Measurements from ENCODE around the gene KRTAP9-8. TPM values are rescaled to one million over a fixed set of nuclear protein-coding genes. Genes with fewer than 3 reads are reported as not detected.
A peak's percentile ranks its signal among the peaks of the same experiment; 100 is the strongest.
"Not testable (repeated sequence)": the region's sequence is repeated elsewhere in the genome, so short reads cannot be mapped to it uniquely, and the experiment has no call there.

The KRTAP9-8 gene
- total RNA-seq (ENCODE audit: unreplicated experiment): not detected
- long read RNA-seq: 0 reads

- not testable (repeated sequence) for H3K4me3 Mint-ChIP-seq (ENCODE audit: unreplicated experiment); H3K4me1 Mint-ChIP-seq (ENCODE audit: low read depth, unreplicated experiment); H3K36me3 Mint-ChIP-seq (ENCODE audit: unreplicated experiment); H3K27ac Mint-ChIP-seq (ENCODE audit: unreplicated experiment); H3K27me3 Mint-ChIP-seq (ENCODE audit: unreplicated experiment)
- H3K9me3 Mint-ChIP-seq (ENCODE audit: unreplicated experiment): peaks cover 17% of the 10 kb centered on the region
- DNase-seq: peak; percentile 34
These were observed at the start of gene KRTAP9-8 for GRCh38 chr17:41237949-41238437. Gene KRTAP9-8, plus strand, starts transcription at chr17:41237999. Its CDS starts 53 bp downstream, at chr17:41238052.

GRCh38 chr17:41189837-41190318 lies 47.9 kb upstream of the KRTAP9-8 start, which contains the start of gene KRTAP9-1:
Gene KRTAP9-1, plus strand, starts transcription at chr17:41189887. Its CDS starts 0 bp downstream, at chr17:41189887.
- H3K9me3 Mint-ChIP-seq (ENCODE audit: unreplicated experiment); DNase-seq; H3K36me3 Mint-ChIP-seq (ENCODE audit: unreplicated experiment); H3K4me3 Mint-ChIP-seq (ENCODE audit: unreplicated experiment); H3K27ac Mint-ChIP-seq (ENCODE audit: unreplicated experiment); H3K27me3 Mint-ChIP-seq (ENCODE audit: unreplicated experiment); H3K4me1 Mint-ChIP-seq (ENCODE audit: low read depth, unreplicated experiment): not testable (repeated sequence)

- no peak for DNase-seq
- Mint-ChIP-seq H3K36me3 (ENCODE audit: unreplicated experiment) (peaks cover 5% of the 10 kb centered on the region), H3K4me1 (ENCODE audit: low read depth, unreplicated experiment) (peaks cover 1% of the 10 kb centered on the region), H3K27ac (ENCODE audit: unreplicated experiment) (no peak overlapping the region), H3K4me3 (ENCODE audit: unreplicated experiment) (no peak overlapping the region), H3K27me3 (ENCODE audit: unreplicated experiment) (peaks cover 6% of the 10 kb centered on the region), H3K9me3 (ENCODE audit: unreplicated experiment) (peaks cover 8% of the 10 kb centered on the region)
- TF ChIP-seq CTCF (IDR thresholded peaks at IDR 0.05; ENCODE audit: partially characterized antibody, unreplicated experiment): no peak
These were observed 47.5 kb upstream of the KRTAP9-8 start for GRCh38 chr17:41190328-41190727.

GRCh38 chr17:41196068-41196467 lies 41.7 kb upstream of the KRTAP9-8 start:
- H3K27ac Mint-ChIP-seq (ENCODE audit: unreplicated experiment): no peak overlapping the region
- peaks cover 2% of the 10 kb centered on the region for H3K27me3 Mint-ChIP-seq (ENCODE audit: unreplicated experiment)
- TF ChIP-seq CTCF (IDR thresholded peaks at IDR 0.05; ENCODE audit: partially characterized antibody, unreplicated experiment): no peak
- H3K4me1 Mint-ChIP-seq (ENCODE audit: low read depth, unreplicated experiment): no peaks in the 10 kb centered on the region
- no peak for DNase-seq
- peaks cover 5% of the 10 kb centered on the region for H3K36me3 Mint-ChIP-seq (ENCODE audit: unreplicated experiment)
- H3K4me3 Mint-ChIP-seq (ENCODE audit: unreplicated experiment): no peak overlapping the region
- H3K9me3 Mint-ChIP-seq (ENCODE audit: unreplicated experiment): peaks cover 4% of the 10 kb centered on the region

GRCh38 chr17:41199421-41200078 lies 38.2 kb upstream of the KRTAP9-8 start:
- Mint-ChIP-seq H3K4me1 (ENCODE audit: low read depth, unreplicated experiment) (no peaks in the 10 kb centered on the region), H3K9me3 (ENCODE audit: unreplicated experiment) (peaks cover 4% of the 10 kb centered on the region), H3K27me3 (ENCODE audit: unreplicated experiment) (no peaks in the 10 kb centered on the region), H3K27ac (ENCODE audit: unreplicated experiment) (no peak overlapping the region), H3K36me3 (ENCODE audit: unreplicated experiment) (peaks cover 5% of the 10 kb centered on the region), H3K4me3 (ENCODE audit: unreplicated experiment) (no peak overlapping the region)
- TF ChIP-seq CTCF (IDR thresholded peaks at IDR 0.05; ENCODE audit: partially characterized antibody, unreplicated experiment): no peak
- DNase-seq: no peak

- DNase-seq: no peak
- Mint-ChIP-seq H3K27ac (ENCODE audit: unreplicated experiment) (no peak overlapping the region), H3K27me3 (ENCODE audit: unreplicated experiment) (peaks cover 6% of the 10 kb centered on the region), H3K9me3 (ENCODE audit: unreplicated experiment) (peaks cover 3% of the 10 kb centered on the region), H3K4me1 (ENCODE audit: low read depth, unreplicated experiment) (peaks cover 2% of the 10 kb centered on the region), H3K4me3 (ENCODE audit: unreplicated experiment) (no peak overlapping the region), H3K36me3 (ENCODE audit: unreplicated experiment) (no peaks in the 10 kb centered on the region)
- no peak for TF ChIP-seq CTCF (IDR thresholded peaks at IDR 0.05; ENCODE audit: partially characterized antibody, unreplicated experiment)
These were observed 25.8 kb upstream of the KRTAP9-8 start for GRCh38 chr17:41211845-41212466.
